MCF 10A (cell line): ENCODE measurements around the gene TTC21A. TPM values are rescaled to one million over a fixed set of nuclear protein-coding genes. Genes with fewer than 3 reads are reported as not detected.
A peak's percentile ranks its signal among the peaks of the same experiment; 100 is the strongest.

Experiments used
- BruUV-seq: library from RNA; stranded (reverse); fragments of 400-500 nt; replicated peaks from 2 replicates; lab custom pipeline; 2021; lab: Mats Ljungman, UMichigan
- CTCF ChIA-PET: fragments of 300-600 bp; sonication (Branson Sonifier 250); formaldehyde crosslinking; extraction: SDS; loops from one replicate; lab custom pipeline; 2021; ENCODE audit warnings: antibody characterized with exemption, inconsistent platforms; lab: Yijun Ruan, JAX
- POLR2A ChIA-PET: fragments of 300-600, 350-650 bp; sonication (Branson Sonifier 250); formaldehyde crosslinking; extraction: SDS; loops from one replicate; lab custom pipeline; 2020; ENCODE audit warnings: antibody characterized with exemption, inconsistent platforms; lab: Yijun Ruan, JAX
- DNase-seq: peaks from one replicate; pipeline ENCODE4 v3.0.0-alpha.2; 2018; ENCODE audit not compliant: unreplicated experiment
- H3K27ac Mint-ChIP-seq: one replicate; pipeline ENCODE4 v1.8.0; 2022; ENCODE audit warnings: mild to moderate bottlenecking, low read depth, mixed read lengths; ENCODE audit not compliant: unreplicated experiment
- H3K27me3 Mint-ChIP-seq: one replicate; pipeline ENCODE4 v1.8.0; 2022; ENCODE audit warnings: mixed read lengths; ENCODE audit not compliant: insufficient read depth, unreplicated experiment
- H3K36me3 Mint-ChIP-seq: one replicate; pipeline ENCODE4 v1.8.0; 2022; ENCODE audit warnings: mild to moderate bottlenecking, moderate library complexity, mixed read lengths; ENCODE audit not compliant: insufficient read depth, unreplicated experiment
- H3K4me1 Mint-ChIP-seq: one replicate; pipeline ENCODE4 v1.8.0; 2022; ENCODE audit warnings: mixed read lengths; ENCODE audit not compliant: insufficient read depth, unreplicated experiment
- H3K4me3 Mint-ChIP-seq: one replicate; pipeline ENCODE4 v1.8.0; 2022; ENCODE audit warnings: mild to moderate bottlenecking, moderate library complexity, mixed read lengths; ENCODE audit not compliant: unreplicated experiment
- H3K9me3 Mint-ChIP-seq: one replicate; pipeline ENCODE4 v1.8.0; 2022; ENCODE audit warnings: mixed read lengths; ENCODE audit not compliant: unreplicated experiment
- intact Hi-C: fragments of 100-400 bp; cut with micrococcal nuclease; formaldehyde crosslinking; loops from 2 replicates; pipeline ENCODE4 v1.14.1; 2022
- total RNA-seq: library from RNA; stranded (reverse); gene quantifications from 2 replicates; pipeline ENCODE4 v1.2.3, GENCODE V29; 2022
- TF ChIP-seq, protein P1 (sequence below): fragments of 200-600 bp; IDR thresholded peaks from one replicate; pipeline ENCODE4 v1.8.0; 2022; ENCODE audit warnings: antibody characterized with exemption, mild to moderate bottlenecking; ENCODE audit not compliant: unreplicated experiment

TTC21A gene
- total RNA-seq, 1 experiment from 2014 or later: 2.1 TPM

DNA sequence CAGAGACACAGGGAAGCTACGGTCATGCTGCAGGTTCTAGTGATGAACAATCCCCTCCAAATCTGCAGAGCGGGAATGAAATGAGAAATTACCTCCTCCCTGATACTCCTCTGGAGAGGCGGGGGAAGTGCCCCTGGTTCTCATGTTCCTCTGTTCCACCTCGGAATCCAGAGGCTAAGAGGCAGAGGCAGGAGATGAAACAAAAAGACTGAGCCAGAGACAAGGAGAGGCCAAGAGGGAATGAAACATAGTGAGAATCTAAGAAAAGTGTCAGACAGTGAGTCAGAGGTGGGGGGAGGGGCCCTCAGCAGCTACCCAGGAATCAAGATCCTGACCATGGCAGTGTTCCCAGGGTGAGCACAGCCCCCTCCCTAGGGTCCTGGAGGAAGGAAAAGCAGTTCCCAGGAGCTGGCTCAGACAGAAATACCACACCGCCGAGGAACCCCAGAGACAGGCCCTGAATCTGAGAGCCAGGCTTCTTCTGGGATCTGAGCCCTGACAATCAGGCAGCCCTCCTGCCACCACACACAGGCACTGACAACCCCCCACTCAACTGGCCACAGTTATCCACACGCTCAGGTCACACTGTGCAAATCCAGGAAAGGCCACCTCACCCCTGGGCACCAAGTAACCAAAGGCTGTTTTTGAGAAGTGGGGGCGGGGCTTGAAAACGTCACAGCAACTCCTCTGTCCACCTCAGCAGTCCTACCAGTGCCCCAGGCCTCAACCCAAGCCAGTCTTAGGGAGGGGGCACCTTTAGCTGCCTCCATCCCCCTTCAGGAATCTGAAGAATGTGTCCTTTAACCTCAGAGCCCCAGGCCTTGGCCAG lies 43.5 kb downstream of the TTC21A start:
- peak; percentile 95 for DNase-seq
- H3K4me3 Mint-ChIP-seq: peak overlapping the region; percentile 97
- ChIA-PET POLR2A (interaction anchor here (0.7 to 1.4 kb wide), 4 partner anchors 17 to 1382 kb away, joined by 3 to 5 read pairs (median 3); no protein-coding TSS in a partner anchor), CTCF (interaction anchor here (0.7 to 3.3 kb wide), 6 partner anchors 12 to 151 kb away, joined by 3 to 12 read pairs (median 6); no protein-coding TSS in a partner anchor)
- H3K27me3 Mint-ChIP-seq: no peaks in the 10 kb centered on the region
- intact Hi-C loops: no loop called here
- TSS peak; percentile 54 for BruUV-seq
- peaks cover 10% of the 10 kb centered on the region for H3K36me3 Mint-ChIP-seq
- H3K9me3 Mint-ChIP-seq: no peaks in the 10 kb centered on the region
- peak overlapping the region; percentile 97 for H3K27ac Mint-ChIP-seq
- TF ChIP-seq, protein P1, sequence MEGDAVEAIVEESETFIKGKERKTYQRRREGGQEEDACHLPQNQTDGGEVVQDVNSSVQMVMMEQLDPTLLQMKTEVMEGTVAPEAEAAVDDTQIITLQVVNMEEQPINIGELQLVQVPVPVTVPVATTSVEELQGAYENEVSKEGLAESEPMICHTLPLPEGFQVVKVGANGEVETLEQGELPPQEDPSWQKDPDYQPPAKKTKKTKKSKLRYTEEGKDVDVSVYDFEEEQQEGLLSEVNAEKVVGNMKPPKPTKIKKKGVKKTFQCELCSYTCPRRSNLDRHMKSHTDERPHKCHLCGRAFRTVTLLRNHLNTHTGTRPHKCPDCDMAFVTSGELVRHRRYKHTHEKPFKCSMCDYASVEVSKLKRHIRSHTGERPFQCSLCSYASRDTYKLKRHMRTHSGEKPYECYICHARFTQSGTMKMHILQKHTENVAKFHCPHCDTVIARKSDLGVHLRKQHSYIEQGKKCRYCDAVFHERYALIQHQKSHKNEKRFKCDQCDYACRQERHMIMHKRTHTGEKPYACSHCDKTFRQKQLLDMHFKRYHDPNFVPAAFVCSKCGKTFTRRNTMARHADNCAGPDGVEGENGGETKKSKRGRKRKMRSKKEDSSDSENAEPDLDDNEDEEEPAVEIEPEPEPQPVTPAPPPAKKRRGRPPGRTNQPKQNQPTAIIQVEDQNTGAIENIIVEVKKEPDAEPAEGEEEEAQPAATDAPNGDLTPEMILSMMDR: no peak
- peaks cover 72% of the 10 kb centered on the region for H3K4me1 Mint-ChIP-seq

- no TSS peak for BruUV-seq
- H3K4me3 Mint-ChIP-seq: peak overlapping the region; percentile 97
- intact Hi-C loops: no loop called here
- TF ChIP-seq, protein P1: no peak
- H3K36me3 Mint-ChIP-seq: no peaks in the 10 kb centered on the region
- no peaks in the 10 kb centered on the region for H3K9me3 Mint-ChIP-seq
- no peaks in the 10 kb centered on the region for H3K27me3 Mint-ChIP-seq
- no peak for DNase-seq
- no peak overlapping the region for H3K27ac Mint-ChIP-seq
- peaks cover 43% of the 10 kb centered on the region for H3K4me1 Mint-ChIP-seq
- POLR2A ChIA-PET: no interaction called here
- CTCF ChIA-PET: no interaction called here
Observed at GRCh38 chr3:39153977-39154279, 46.4 kb downstream of the TTC21A start.

DNA sequence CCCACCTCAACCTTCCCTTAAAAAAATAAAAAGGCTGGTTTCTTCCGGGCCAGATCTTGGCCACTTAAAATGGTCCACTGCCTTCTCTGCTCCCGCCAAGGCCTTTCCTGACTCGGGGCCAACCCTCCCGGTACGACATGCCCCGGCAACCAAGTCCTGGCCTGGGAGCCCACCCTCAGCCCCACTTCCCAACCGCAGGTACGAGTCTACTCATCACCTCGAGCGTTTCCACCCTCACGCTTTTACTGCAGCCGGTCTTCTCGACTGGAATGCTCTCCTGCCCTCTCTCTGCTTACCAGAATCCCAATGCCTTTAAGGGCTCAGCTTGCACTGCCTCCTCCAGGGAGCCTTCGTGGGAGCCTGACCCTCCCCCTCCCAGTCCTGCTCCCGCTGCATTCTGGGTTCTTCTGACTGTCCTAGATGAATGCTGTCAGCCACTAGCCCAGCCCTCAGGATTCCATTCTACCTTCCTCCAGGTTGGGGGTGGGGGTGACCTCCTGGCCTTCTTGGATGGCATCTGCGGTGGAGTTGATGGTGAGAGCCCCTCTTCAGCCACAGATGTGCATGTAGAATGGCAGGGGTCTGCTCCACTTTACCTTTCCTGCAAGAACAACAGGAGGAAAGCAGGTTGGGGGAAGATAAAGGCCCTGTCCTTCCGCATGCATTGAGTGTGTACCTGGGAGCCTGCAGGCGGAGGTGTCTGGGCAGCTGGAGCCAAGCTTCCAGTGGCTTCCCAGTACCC lies 47.0 kb downstream of the TTC21A start:
- TF ChIP-seq, protein P1: no peak
- peak overlapping the region; percentile 97 for H3K4me3 Mint-ChIP-seq
- no TSS peak for BruUV-seq
- peak overlapping the region; percentile 25 for H3K27ac Mint-ChIP-seq
- H3K27me3 Mint-ChIP-seq: no peaks in the 10 kb centered on the region
- intact Hi-C loops: no loop called here
- H3K9me3 Mint-ChIP-seq: no peaks in the 10 kb centered on the region
- peaks cover 38% of the 10 kb centered on the region for H3K4me1 Mint-ChIP-seq
- POLR2A ChIA-PET: no interaction called here
- peak; percentile 31 for DNase-seq
- CTCF ChIA-PET: no interaction called here
- H3K36me3 Mint-ChIP-seq: no peaks in the 10 kb centered on the region

GRCh38 chr3:39156421-39156820 lies 48.9 kb downstream of the TTC21A start:
- CTCF ChIA-PET: interaction anchor here (0.6 to 1.6 kb wide), 6 partner anchors 26 to 1973 kb away, joined by 3 to 6 read pairs (median 4); no protein-coding TSS in a partner anchor
- no peak overlapping the region for H3K27ac Mint-ChIP-seq
- no peaks in the 10 kb centered on the region for H3K36me3 Mint-ChIP-seq
- no peaks in the 10 kb centered on the region for H3K27me3 Mint-ChIP-seq
- POLR2A ChIA-PET: interaction anchor here (1.6 kb wide), 1 partner anchor 10 kb away, joined by 5 read pairs; no protein-coding TSS in a partner anchor
- no peak for DNase-seq
- TF ChIP-seq, protein P1: no peak
- intact Hi-C loops: no loop called here
- H3K4me3 Mint-ChIP-seq: no peak overlapping the region
- BruUV-seq: no TSS peak
- peaks cover 24% of the 10 kb centered on the region for H3K4me1 Mint-ChIP-seq
- H3K9me3 Mint-ChIP-seq: no peaks in the 10 kb centered on the region
